ENCODE data around the gene SUB1. TPM values are rescaled to one million over a fixed set of nuclear protein-coding genes. Genes with fewer than 3 reads are reported as not detected.
"Not testable (repeated sequence)": the region's sequence is repeated elsewhere in the genome, so short reads cannot be mapped to it uniquely, and the experiment has no call there.

SUB1 gene
- total RNA-seq, 1 experiment from 2014 or later, result 204 TPM

GRCh38 chr5:32630867-32631491, 45.6 kb downstream of the SUB1 start:
- DNase-seq (ENCODE audit: low read depth, low spot score), result no peak
- Histone ChIP-seq H3K36me3 (ENCODE audit: control insufficient read depth, insufficient read depth, low read length) (no peaks in the 10 kb centered on the region), H3K27ac (ENCODE audit: low read length) (no peak overlapping the region), H3K4me3 (ENCODE audit: low read depth in 2 of 2, low read length in 2 of 2) (no peak overlapping the region), H3K27me3 (ENCODE audit: control insufficient read depth, insufficient read depth, low read length) (no peaks in the 10 kb centered on the region), H3K4me1 (ENCODE audit: control insufficient read depth, insufficient read depth, low read length) (no peaks in the 10 kb centered on the region), H3K9me3 (ENCODE audit: control insufficient read depth, insufficient read depth, low read depth, low read length) (no peaks in the 10 kb centered on the region)
- in situ Hi-C loops (cut with HindIII; ENCODE audit: low pct_unique_long_range_greater_than_20kb, low sequenced_read_pairs) (no loop called here), intact Hi-C loops (cut with micrococcal nuclease; ENCODE audit: unreplicated experiment) (no loop called here)
- no peak for ATAC-seq
- ChIA-PET CTCF (no interaction called here), POLR2A (no interaction called here)
- BruUV-seq (replicated peaks), result no TSS peak
- TF ChIP-seq TCF7L2 (IDR thresholded peaks at IDR 0.05; ENCODE audit: low read depth, low read length) (no peak), SIN3A (IDR thresholded peaks at IDR 0.05; ENCODE audit: borderline replicate concordance, insufficient read depth, low read depth, low read length) (no peak), REST (IDR thresholded peaks at IDR 0.05; ENCODE audit: insufficient read depth in 1 of 2, low read depth in 2 of 2, low read length in 1 of 2) (no peak), CTCF (IDR thresholded peaks at IDR 0.05) (no peak), POLR2AphosphoS5 (IDR thresholded peaks at IDR 0.05; ENCODE audit: low read depth, low read length) (no peak)

- POLR2A ChIA-PET; H3K27ac ChIP-seq (ENCODE audit: low read length); ATAC-seq; intact Hi-C loops (cut with micrococcal nuclease; ENCODE audit: unreplicated experiment); DNase-seq (ENCODE audit: low read depth, low spot score); H3K27me3 ChIP-seq (ENCODE audit: control insufficient read depth, insufficient read depth, low read length); BruUV-seq (replicated peaks); in situ Hi-C loops (cut with HindIII; ENCODE audit: low pct_unique_long_range_greater_than_20kb, low sequenced_read_pairs); H3K4me1 ChIP-seq (ENCODE audit: control insufficient read depth, insufficient read depth, low read length); H3K4me3 ChIP-seq (ENCODE audit: low read depth in 2 of 2, low read length in 2 of 2); H3K36me3 ChIP-seq (ENCODE audit: control insufficient read depth, insufficient read depth, low read length); H3K9me3 ChIP-seq (ENCODE audit: control insufficient read depth, insufficient read depth, low read depth, low read length); CTCF ChIA-PET: not testable (repeated sequence)
Measured at GRCh38 chr5:32633017-32633416, 47.7 kb downstream of the SUB1 start.

GRCh38 chr5:32638309-32638708, 53.0 kb downstream of the SUB1 start:
- Histone ChIP-seq H3K4me3 (ENCODE audit: low read depth in 2 of 2, low read length in 2 of 2) (no peak overlapping the region), H3K27ac (ENCODE audit: low read length) (no peak overlapping the region), H3K9me3 (ENCODE audit: control insufficient read depth, insufficient read depth, low read depth, low read length) (no peaks in the 10 kb centered on the region), H3K27me3 (ENCODE audit: control insufficient read depth, insufficient read depth, low read length) (no peaks in the 10 kb centered on the region), H3K4me1 (ENCODE audit: control insufficient read depth, insufficient read depth, low read length) (no peaks in the 10 kb centered on the region), H3K36me3 (ENCODE audit: control insufficient read depth, insufficient read depth, low read length) (no peaks in the 10 kb centered on the region)
- ChIA-PET POLR2A (interaction anchor here (0.6 kb wide), 1 partner anchor 53 kb away, joined by 3 read pairs; no protein-coding TSS in a partner anchor), CTCF (no interaction called here)
- intact Hi-C loops (cut with micrococcal nuclease; ENCODE audit: unreplicated experiment) (no loop called here), in situ Hi-C loops (cut with HindIII; ENCODE audit: low pct_unique_long_range_greater_than_20kb, low sequenced_read_pairs) (no loop called here)
- DNase-seq (ENCODE audit: low read depth, low spot score), result no peak
- TF ChIP-seq POLR2AphosphoS5 (IDR thresholded peaks at IDR 0.05; ENCODE audit: low read depth, low read length) (no peak), REST (IDR thresholded peaks at IDR 0.05; ENCODE audit: insufficient read depth in 1 of 2, low read depth in 2 of 2, low read length in 1 of 2) (no peak), TCF7L2 (IDR thresholded peaks at IDR 0.05; ENCODE audit: low read depth, low read length) (no peak), SIN3A (IDR thresholded peaks at IDR 0.05; ENCODE audit: borderline replicate concordance, insufficient read depth, low read depth, low read length) (no peak), CTCF (IDR thresholded peaks at IDR 0.05) (no peak)
- BruUV-seq (replicated peaks), result no TSS peak
- ATAC-seq, result no peak
